SU-DHL-6 (cell line): ENCODE measurements around the gene SLC1A3.
"Not testable (repeated sequence)": the region's sequence is repeated elsewhere in the genome, so short reads cannot be mapped to it uniquely, and the experiment has no call there.

Source experiments
- H2AFZ ChIP-seq: fragments of 200-600 bp; sonication (generic); 2 replicates; pipeline ENCODE4 v1.6.1; 2014; ENCODE audit warnings: low read depth, mild to moderate bottlenecking, moderate library complexity, mixed read lengths, antibody characterized with exemption, low read length; ENCODE audit not compliant: severe bottlenecking
- H3F3A ChIP-seq: fragments of 200-600 bp; shearing (Covaris generic); 2 replicates; pipeline ENCODE4 v1.6.0; 2016; ENCODE audit warnings: antibody characterized with exemption, mild to moderate bottlenecking; ENCODE audit not compliant: insufficient read depth
- H3K27ac ChIP-seq: fragments of 200-600 bp; sonication (generic); 2 replicates; pipeline ENCODE4 v1.5.1; 2016; ENCODE audit warnings: low read depth, mild to moderate bottlenecking, low read length, moderate library complexity, mixed read lengths
- H3K27me3 ChIP-seq: fragments of 200-600 bp; sonication (generic), shearing (Covaris generic); 2 replicates; pipeline ENCODE4 v1.6.0; 2014; ENCODE audit warnings: mild to moderate bottlenecking, low read length
- H3K36me3 ChIP-seq: fragments of 200-600 bp; sonication (generic); 2 replicates; pipeline ENCODE4 v1.6.1; 2014; ENCODE audit warnings: mild to moderate bottlenecking, low read length, mixed read lengths
- H3K4me2 ChIP-seq: fragments of 300-600, 200-600 bp; shearing (Covaris generic), sonication (generic); 2 replicates; pipeline ENCODE4 v1.6.0; 2014; ENCODE audit warnings: low read length, low read depth, mild to moderate bottlenecking; ENCODE audit not compliant: poor library complexity, severe bottlenecking
- H3K4me3 ChIP-seq: fragments of 200-600 bp; sonication (generic); 2 replicates; pipeline ENCODE4 v1.5.1; 2014; ENCODE audit warnings: antibody characterized with exemption, low read length, mild to moderate bottlenecking, mixed read lengths; ENCODE audit not compliant: insufficient read depth, poor library complexity, severe bottlenecking
- H3K79me2 ChIP-seq: fragments of 200-600 bp; sonication (generic); 2 replicates; pipeline ENCODE4 v1.6.1; 2014; ENCODE audit warnings: mild to moderate bottlenecking, low read length, moderate library complexity; ENCODE audit not compliant: insufficient read depth
- H3K9ac ChIP-seq: fragments of 200-600 bp; sonication (generic); 2 replicates; pipeline ENCODE4 v1.7.0; 2014; ENCODE audit warnings: mild to moderate bottlenecking, low read length
- H3K9me2 ChIP-seq: fragments of 200-600 bp; sonication (generic); replicated peaks from 2 replicates; pipeline ENCODE4 v1.6.1; 2014; ENCODE audit warnings: low read length; ENCODE audit not compliant: insufficient read depth
- H3K9me3 ChIP-seq: fragments of 200-600 bp; sonication (generic); 2 replicates; pipeline ENCODE4 v1.6.1; 2014; ENCODE audit warnings: low read length, mixed read lengths; ENCODE audit not compliant: insufficient read depth
- H4K20me1 ChIP-seq: fragments of 200-600 bp; sonication (generic); 2 replicates; pipeline ENCODE4 v1.6.1; 2014; ENCODE audit warnings: low read depth, mild to moderate bottlenecking, antibody characterized with exemption, low read length, moderate library complexity, mixed read lengths
- EZH2phosphoT487 ChIP-seq: fragments of 200-600 bp; sonication (generic), shearing (Covaris generic); conservative IDR thresholded peaks from 2 replicates; pipeline ENCODE4 v1.6.1; 2018; ENCODE audit warnings: mild to moderate bottlenecking, antibody characterized with exemption, low read length, moderate library complexity, mixed read lengths
- TF ChIP-seq, protein P1 (sequence below): fragments of 200-600 bp; sonication (generic); IDR thresholded peaks from one replicate; pipeline ENCODE4 v1.5.1; 2017; ENCODE audit warnings: antibody characterized with exemption, mild to moderate bottlenecking, low read length, moderate library complexity; ENCODE audit not compliant: insufficient read depth, poor library complexity, severe bottlenecking

The SLC1A3 gene

DNA sequence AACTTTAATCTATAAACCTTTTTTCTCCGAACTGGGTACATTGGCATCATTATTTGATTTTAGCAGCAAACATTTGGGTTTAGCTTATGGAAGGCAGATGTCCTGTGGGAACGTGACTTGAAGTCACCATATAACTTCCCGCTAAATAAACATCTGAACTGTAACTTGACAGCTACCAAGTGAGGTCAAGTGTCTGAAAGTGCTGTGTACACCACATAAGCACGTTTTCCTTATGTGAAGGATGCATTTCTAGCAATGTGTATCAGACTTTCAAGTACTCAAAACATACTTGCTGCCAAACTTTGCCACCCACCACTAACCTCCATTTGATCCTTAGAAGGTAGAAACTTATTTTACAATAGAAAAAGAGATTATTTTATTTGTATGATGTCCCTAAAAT is 35.7 kb downstream of the SLC1A3 start:
- Histone ChIP-seq H3K9me3 (no peaks in the 10 kb centered on the region), H3F3A (no peaks in the 10 kb centered on the region), H3K9ac (no peak overlapping the region), H3K4me2 (no peak overlapping the region), H3K4me3 (no peak overlapping the region), H3K9me2 (no peaks in the 10 kb centered on the region), H3K27ac (no peak overlapping the region), H4K20me1 (no peaks in the 10 kb centered on the region), H3K79me2 (no peaks in the 10 kb centered on the region), H3K36me3 (no peaks in the 10 kb centered on the region), H2AFZ (no peak overlapping the region), H3K27me3 (no peaks in the 10 kb centered on the region)
- TF ChIP-seq, protein P1, sequence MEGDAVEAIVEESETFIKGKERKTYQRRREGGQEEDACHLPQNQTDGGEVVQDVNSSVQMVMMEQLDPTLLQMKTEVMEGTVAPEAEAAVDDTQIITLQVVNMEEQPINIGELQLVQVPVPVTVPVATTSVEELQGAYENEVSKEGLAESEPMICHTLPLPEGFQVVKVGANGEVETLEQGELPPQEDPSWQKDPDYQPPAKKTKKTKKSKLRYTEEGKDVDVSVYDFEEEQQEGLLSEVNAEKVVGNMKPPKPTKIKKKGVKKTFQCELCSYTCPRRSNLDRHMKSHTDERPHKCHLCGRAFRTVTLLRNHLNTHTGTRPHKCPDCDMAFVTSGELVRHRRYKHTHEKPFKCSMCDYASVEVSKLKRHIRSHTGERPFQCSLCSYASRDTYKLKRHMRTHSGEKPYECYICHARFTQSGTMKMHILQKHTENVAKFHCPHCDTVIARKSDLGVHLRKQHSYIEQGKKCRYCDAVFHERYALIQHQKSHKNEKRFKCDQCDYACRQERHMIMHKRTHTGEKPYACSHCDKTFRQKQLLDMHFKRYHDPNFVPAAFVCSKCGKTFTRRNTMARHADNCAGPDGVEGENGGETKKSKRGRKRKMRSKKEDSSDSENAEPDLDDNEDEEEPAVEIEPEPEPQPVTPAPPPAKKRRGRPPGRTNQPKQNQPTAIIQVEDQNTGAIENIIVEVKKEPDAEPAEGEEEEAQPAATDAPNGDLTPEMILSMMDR: no peak
- TF ChIP-seq EZH2phosphoT487: no peak

- no peaks in the 10 kb centered on the region for H3K27me3 ChIP-seq
- H3K27ac ChIP-seq: no peak overlapping the region
- no peaks in the 10 kb centered on the region for H3K9me3 ChIP-seq
- no peaks in the 10 kb centered on the region for H4K20me1 ChIP-seq
- H3K9me2 ChIP-seq: no peaks in the 10 kb centered on the region
- no peak overlapping the region for H2AFZ ChIP-seq
- H3F3A ChIP-seq: no peaks in the 10 kb centered on the region
- H3K79me2 ChIP-seq: no peaks in the 10 kb centered on the region
- no peak for TF ChIP-seq EZH2phosphoT487
- TF ChIP-seq, protein P1: no peak
- no peak overlapping the region for H3K9ac ChIP-seq
- no peak overlapping the region for H3K4me3 ChIP-seq
- H3K4me2 ChIP-seq: no peak overlapping the region
- H3K36me3 ChIP-seq: no peaks in the 10 kb centered on the region
These were observed 36.8 kb downstream of the SLC1A3 start for GRCh38 chr5:36643162-36643561.

GRCh38 chr5:36643841-36644240 is 37.4 kb downstream of the SLC1A3 start:
- H3K9me3 ChIP-seq, H3K27ac ChIP-seq, H3K36me3 ChIP-seq, H3K9ac ChIP-seq, H3F3A ChIP-seq, H3K4me3 ChIP-seq, H3K4me2 ChIP-seq, H3K79me2 ChIP-seq, H2AFZ ChIP-seq, H4K20me1 ChIP-seq, H3K27me3 ChIP-seq, H3K9me2 ChIP-seq: not testable (repeated sequence)

- TF ChIP-seq EZH2phosphoT487: no peak
- TF ChIP-seq, protein P1: no peak
- Histone ChIP-seq H3K9ac (no peak overlapping the region), H3K27me3 (no peaks in the 10 kb centered on the region), H3F3A (no peaks in the 10 kb centered on the region), H3K4me3 (no peak overlapping the region), H3K4me2 (no peak overlapping the region), H3K9me2 (no peaks in the 10 kb centered on the region), H3K79me2 (no peaks in the 10 kb centered on the region), H3K36me3 (no peaks in the 10 kb centered on the region), H3K27ac (no peak overlapping the region), H2AFZ (no peak overlapping the region), H4K20me1 (no peaks in the 10 kb centered on the region), H3K9me3 (no peaks in the 10 kb centered on the region)
These were observed 38.3 kb downstream of the SLC1A3 start for GRCh38 chr5:36644727-36645126.
